Measurements from ENCODE around the gene HOXA11. TPM values are rescaled to one million over a fixed set of nuclear protein-coding genes. Genes with fewer than 3 reads are reported as not detected.

Gene HOXA11
- total RNA-seq, 2 donors from 2014 or later = not detected

- no peak for DNase-seq (ENCODE audit: low spot score)
- no peak overlapping the region for H3K27ac ChIP-seq
- TF ChIP-seq, protein P1, sequence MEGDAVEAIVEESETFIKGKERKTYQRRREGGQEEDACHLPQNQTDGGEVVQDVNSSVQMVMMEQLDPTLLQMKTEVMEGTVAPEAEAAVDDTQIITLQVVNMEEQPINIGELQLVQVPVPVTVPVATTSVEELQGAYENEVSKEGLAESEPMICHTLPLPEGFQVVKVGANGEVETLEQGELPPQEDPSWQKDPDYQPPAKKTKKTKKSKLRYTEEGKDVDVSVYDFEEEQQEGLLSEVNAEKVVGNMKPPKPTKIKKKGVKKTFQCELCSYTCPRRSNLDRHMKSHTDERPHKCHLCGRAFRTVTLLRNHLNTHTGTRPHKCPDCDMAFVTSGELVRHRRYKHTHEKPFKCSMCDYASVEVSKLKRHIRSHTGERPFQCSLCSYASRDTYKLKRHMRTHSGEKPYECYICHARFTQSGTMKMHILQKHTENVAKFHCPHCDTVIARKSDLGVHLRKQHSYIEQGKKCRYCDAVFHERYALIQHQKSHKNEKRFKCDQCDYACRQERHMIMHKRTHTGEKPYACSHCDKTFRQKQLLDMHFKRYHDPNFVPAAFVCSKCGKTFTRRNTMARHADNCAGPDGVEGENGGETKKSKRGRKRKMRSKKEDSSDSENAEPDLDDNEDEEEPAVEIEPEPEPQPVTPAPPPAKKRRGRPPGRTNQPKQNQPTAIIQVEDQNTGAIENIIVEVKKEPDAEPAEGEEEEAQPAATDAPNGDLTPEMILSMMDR (IDR thresholded peaks at IDR 0.05) = no peak
These were observed 35.0 kb downstream of the HOXA11 start for GRCh38 chr7:27149842-27150567.

GRCh38 chr7:27148756-27149641 is 36.0 kb downstream of the HOXA11 start:
- no peak for DNase-seq (ENCODE audit: low spot score)
- H3K36me3 ChIP-seq = no peaks in the 10 kb centered on the region
- H3K9me3 ChIP-seq = no peaks in the 10 kb centered on the region
- no peak overlapping the region for H3K27ac ChIP-seq
- TF ChIP-seq, protein P1 (IDR thresholded peaks at IDR 0.05) = no peak
- peaks cover 57 to 97% of the 10 kb centered on the region in 2 donors for H3K27me3 ChIP-seq
- H3K4me3 ChIP-seq = no peak overlapping the region
- peaks cover 0 to 57% of the 10 kb centered on the region in 2 donors for H3K4me1 ChIP-seq

More at GRCh38 chr7:27149842-27150567, 35.0 kb downstream of the HOXA11 start:
- no peaks in the 10 kb centered on the region for H3K36me3 ChIP-seq
- no peak overlapping the region for H3K4me3 ChIP-seq
- peaks cover 53 to 97% of the 10 kb centered on the region in 2 donors for H3K27me3 ChIP-seq
- peaks cover 0 to 56% of the 10 kb centered on the region in 2 donors for H3K4me1 ChIP-seq
- no peaks in the 10 kb centered on the region for H3K9me3 ChIP-seq

GRCh38 chr7:27148031-27148755 is 36.8 kb downstream of the HOXA11 start:
- Histone ChIP-seq H3K36me3 (no peaks in the 10 kb centered on the region), H3K27me3 (peaks cover 52 to 95% of the 10 kb centered on the region in 2 donors), H3K4me1 (peaks cover 0 to 66% of the 10 kb centered on the region in 2 donors), H3K4me3 (peak overlapping the region in 1 of 2 donors; percentile 34), H3K9me3 (no peaks in the 10 kb centered on the region), H3K27ac (no peak overlapping the region)
- TF ChIP-seq, protein P1 (IDR thresholded peaks at IDR 0.05) = no peak
- DNase-seq (ENCODE audit: low spot score) = no peak

DNA sequence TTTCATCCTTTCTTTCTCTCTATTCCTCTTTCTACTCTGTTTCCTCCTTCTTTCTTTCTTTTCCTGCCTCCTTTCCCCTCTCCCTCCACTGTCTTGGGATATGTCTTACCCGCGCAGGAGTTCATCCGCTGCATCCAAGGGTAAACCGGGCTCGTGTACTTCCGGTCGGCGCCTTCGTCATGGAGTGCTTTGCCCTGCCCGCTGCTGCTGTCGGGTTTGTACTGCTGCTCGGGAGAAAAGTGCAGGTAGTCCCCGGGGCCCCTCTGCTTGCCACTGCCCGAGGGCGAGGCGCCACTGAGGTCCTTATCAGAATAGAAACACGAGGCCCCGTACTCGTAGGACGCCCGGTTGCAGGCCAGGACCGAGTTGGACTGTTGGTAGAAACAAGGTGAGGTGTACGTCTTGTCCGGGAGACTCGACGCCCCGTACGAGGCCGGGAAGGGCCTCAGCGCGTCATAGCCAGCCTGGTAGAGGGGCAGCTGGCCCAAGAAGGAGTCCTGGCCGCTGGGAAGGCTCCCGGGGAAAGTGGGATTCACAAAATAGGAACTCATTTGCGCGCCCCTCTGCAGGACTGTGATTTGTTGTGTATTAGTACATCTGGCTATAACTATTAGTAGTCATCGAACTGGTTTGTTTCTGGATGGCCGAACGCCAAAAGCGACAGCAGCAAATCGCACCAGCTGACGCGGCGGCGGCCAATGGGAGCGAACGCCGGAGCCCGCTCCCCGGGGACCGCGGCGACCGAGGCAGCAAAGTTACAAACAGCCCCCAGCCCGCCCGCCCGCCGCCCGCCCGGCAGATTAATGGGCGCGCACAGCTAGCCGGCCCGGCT is 37.6 kb downstream of the HOXA11 start, which contains the start of gene HOXA6:
HOXA6 (minus strand) TSS at position 576 of the 832 bp plus-strand sequence; CDS start at position 551, 25 bp downstream.
- H3K27ac ChIP-seq = no peak within 1 kb of the TSS
- H3K27me3 ChIP-seq = peaks cover 52 to 95% of the 10 kb centered on the region in 2 donors
- peak within 1 kb of the TSS in 1 of 2 donors; percentile 34 for H3K4me3 ChIP-seq
- TF ChIP-seq, protein P1 (IDR thresholded peaks at IDR 0.05) = no peak
- H3K4me1 ChIP-seq = peaks cover 0 to 69% of the 10 kb centered on the region in 2 donors
- no peaks in the 10 kb centered on the region for H3K9me3 ChIP-seq
- no peaks in the 10 kb centered on the region for H3K36me3 ChIP-seq
- no peak for DNase-seq (ENCODE audit: low spot score)
